Sigmoid colon (tissue), 7 donors: ENCODE measurements around the gene CABP2. TPM values are rescaled to one million over a fixed set of nuclear protein-coding genes. Genes with fewer than 3 reads are reported as not detected.

Experiments used
- DNase-seq: peaks from one replicate; pipeline ENCODE4 v3.0.0-alpha.2; 2019
- H3K27ac ChIP-seq, 4 donors: fragments of 200-600 bp; sonication (generic); one replicate each; pipeline ENCODE4 v1.5.1; 2016 to 2019; ENCODE audit warnings: mild to moderate bottlenecking in 1 of 4
- H3K27me3 ChIP-seq, 3 donors: fragments of 200-600 bp; sonication (generic); one replicate each; pipeline ENCODE4 v1.5.1; 2019; ENCODE audit warnings: mild to moderate bottlenecking in 1 of 3
- H3K36me3 ChIP-seq, 4 donors: fragments of 200-600 bp; sonication (generic); one replicate each; pipeline ENCODE4 v1.5.1; 2016 to 2019
- H3K4me1 ChIP-seq, 4 donors: fragments of 200-600 bp; sonication (generic); one replicate each; pipeline ENCODE4 v1.5.1; 2017 to 2019
- H3K4me3 ChIP-seq, 4 donors: fragments of 200-600 bp; sonication (generic); one replicate each; pipeline ENCODE4 v1.5.1; 2017 to 2019; ENCODE audit warnings: mild to moderate bottlenecking in 2 of 4, moderate library complexity in 1 of 4
- H3K9me3 ChIP-seq, 4 donors: fragments of 200-600 bp in 3 of 4; sonication (generic) in 3 of 4; one replicate each; pipeline versions ENCODE4 v1.5.1 to v1.6.1; 2013 to 2019
- CTCF ChIP-seq, 4 experiments: fragments of 450-650 bp in 3 of 4; fragments of 200-600 bp in 1 of 4; IDR thresholded peaks; one replicate each; pipeline ENCODE4 v1.5.1; 2016 to 2019; ENCODE audit warnings: antibody characterized with exemption in 4 of 4, mild to moderate bottlenecking in 3 of 4, moderate library complexity in 2 of 4
- EP300 ChIP-seq, 4 donors: sonication (generic); formaldehyde crosslinking; IDR thresholded peaks; one replicate each; pipeline ENCODE4 v1.6.1; 2017; ENCODE audit warnings: antibody characterized with exemption in 4 of 4
- POLR2A ChIP-seq, 2 donors: fragments of 450-650 bp; IDR thresholded peaks; one replicate each; pipeline ENCODE4 v1.6.1; 2016; ENCODE audit warnings: antibody characterized with exemption in 2 of 2, mild to moderate bottlenecking in 2 of 2, moderate library complexity in 2 of 2
- POLR2AphosphoS5 ChIP-seq, 4 donors: sonication (generic); formaldehyde crosslinking; IDR thresholded peaks; one replicate each; pipeline ENCODE4 v1.6.1; 2017; ENCODE audit warnings: antibody characterized with exemption in 4 of 4
- WGBS, 2 donors: extraction: QIAGEN DNeasy Blood & Tissue Kit; methylation state at CpG; one replicate each; pipeline ENCODE4 v1.1.7; 2013; 5-methylcytosine and 5-hydroxymethylcytosine counted together
- intact Hi-C: fragments of 100-400 bp; cut with DNase I; formaldehyde crosslinking; loops from one replicate; pipeline ENCODE4 v1.15.1; 2023
- polyA plus RNA-seq, 3 donors: library from polyadenylated mRNA; stranded (reverse); fragments of 200-250 nt; gene quantifications; one replicate each; pipeline ENCODE4 v1.2.3, GENCODE V29; 2013
- total RNA-seq, 4 donors: library from RNA; depleted of rRNA; stranded (reverse); fragments of >200 nt; gene quantifications; one replicate each; pipeline ENCODE4 v1.1.0, GENCODE V29; 2016
- donor health status: healthy with polysubstance abuse.
- donor health status: Bipolar disorder and iron deficiency.
- donor health status: healthy.

Gene CABP2
- total and polyA plus RNA-seq, 7 donors, result not detected

DNA sequence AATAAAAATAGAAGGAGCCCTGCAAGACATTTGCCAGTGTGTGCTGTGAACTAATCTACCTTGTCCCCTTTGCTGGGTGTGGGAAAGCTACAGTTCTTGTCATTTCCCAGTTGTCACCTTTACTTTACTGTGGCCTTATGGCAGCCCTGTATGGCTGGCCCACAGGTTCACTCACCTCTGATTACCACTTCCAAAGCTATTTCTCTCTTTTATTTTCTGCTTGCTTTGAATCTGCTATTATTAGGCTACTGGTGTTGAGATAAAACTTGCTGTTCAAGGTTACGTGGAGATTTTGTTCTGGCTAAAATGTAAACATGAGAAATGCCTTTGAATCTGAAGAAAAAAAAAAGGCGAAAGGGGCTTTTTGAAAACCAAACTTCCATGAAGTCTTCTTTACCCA is 9.6 kb upstream of the CABP2 start:
- Histone ChIP-seq H3K9me3 (peaks cover 0 to 5% (median 0%) of the 10 kb centered on the region in 4 donors), H3K27ac (no peak overlapping the region), H3K36me3 (no peaks in the 10 kb centered on the region), H3K4me3 (no peak overlapping the region), H3K4me1 (no peaks in the 10 kb centered on the region), H3K27me3 (no peaks in the 10 kb centered on the region)
- 90 to 94% methylated on average over 2 of the region's 2 CpGs for WGBS, 2 donors
- no peak for TF ChIP-seq POLR2AphosphoS5 (IDR thresholded peaks at IDR 0.05)
- no peak for TF ChIP-seq EP300 (IDR thresholded peaks at IDR 0.05)
- TF ChIP-seq POLR2A (IDR thresholded peaks at IDR 0.05), result no peak
- TF ChIP-seq CTCF (IDR thresholded peaks at IDR 0.05), result no peak
- no peak for DNase-seq
- intact Hi-C loops, result no loop called here

DNA sequence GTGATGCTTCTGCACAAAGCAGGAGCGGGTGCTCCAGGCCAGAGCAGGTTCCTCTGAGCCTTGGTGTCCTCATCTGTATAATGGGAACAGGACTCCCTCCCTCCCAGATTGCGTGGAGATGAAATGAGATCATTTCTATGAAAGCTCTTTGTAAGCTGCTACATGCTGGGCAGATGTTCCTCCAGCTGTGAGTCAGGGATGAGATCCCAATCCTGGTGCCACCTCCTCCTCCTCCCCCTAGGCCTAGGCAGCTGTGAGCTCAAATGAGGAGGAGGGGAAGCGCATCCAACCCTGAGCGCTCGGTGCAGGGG is 7.0 kb upstream of the CABP2 start:
- Histone ChIP-seq H3K36me3 (no peaks in the 10 kb centered on the region), H3K4me3 (no peak overlapping the region), H3K27me3 (no peaks in the 10 kb centered on the region), H3K4me1 (no peaks in the 10 kb centered on the region), H3K9me3 (peaks cover 0 to 5% (median 0%) of the 10 kb centered on the region in 4 donors), H3K27ac (no peak overlapping the region)
- 90 to 92% methylated on average over 5 of the region's 5 CpGs for WGBS, 2 donors
- DNase-seq, result no peak
- intact Hi-C loops, result no loop called here
- TF ChIP-seq POLR2A (IDR thresholded peaks at IDR 0.05), result no peak
- TF ChIP-seq EP300 (IDR thresholded peaks at IDR 0.05), result no peak
- TF ChIP-seq POLR2AphosphoS5 (IDR thresholded peaks at IDR 0.05), result no peak
- no peak for TF ChIP-seq CTCF (IDR thresholded peaks at IDR 0.05)

DNA sequence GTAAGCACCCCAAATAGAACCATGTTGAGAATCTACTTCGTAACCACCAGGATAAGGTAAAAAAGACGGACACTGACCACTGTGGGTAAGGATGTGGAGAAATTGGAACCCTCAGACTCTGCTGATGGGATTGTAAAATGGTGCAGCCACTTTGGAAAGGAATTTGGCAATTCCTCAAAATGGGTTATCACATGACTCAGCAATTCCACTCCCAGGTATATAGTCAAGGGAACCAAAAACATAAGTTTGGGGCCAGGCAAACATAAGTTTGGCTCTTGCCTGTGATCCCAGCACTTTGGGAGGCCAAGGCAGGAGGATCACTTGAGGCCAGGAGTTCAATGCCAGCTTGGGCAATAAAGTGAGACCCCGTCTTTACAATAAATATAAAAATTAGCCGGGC is 5.1 kb upstream of the CABP2 start:
- H3K27me3 ChIP-seq, result no peaks in the 10 kb centered on the region
- no peak overlapping the region for H3K27ac ChIP-seq
- WGBS, 2 donors, result 91 to 94% methylated on average over 4 of the region's 4 CpGs
- TF ChIP-seq POLR2A (IDR thresholded peaks at IDR 0.05), result no peak
- intact Hi-C loops, result no loop called here
- no peak overlapping the region for H3K4me3 ChIP-seq
- no peaks in the 10 kb centered on the region for H3K36me3 ChIP-seq
- H3K4me1 ChIP-seq, result no peaks in the 10 kb centered on the region
- H3K9me3 ChIP-seq, result peaks cover 0 to 5% (median 0%) of the 10 kb centered on the region in 4 donors
- DNase-seq, result no peak

DNA sequence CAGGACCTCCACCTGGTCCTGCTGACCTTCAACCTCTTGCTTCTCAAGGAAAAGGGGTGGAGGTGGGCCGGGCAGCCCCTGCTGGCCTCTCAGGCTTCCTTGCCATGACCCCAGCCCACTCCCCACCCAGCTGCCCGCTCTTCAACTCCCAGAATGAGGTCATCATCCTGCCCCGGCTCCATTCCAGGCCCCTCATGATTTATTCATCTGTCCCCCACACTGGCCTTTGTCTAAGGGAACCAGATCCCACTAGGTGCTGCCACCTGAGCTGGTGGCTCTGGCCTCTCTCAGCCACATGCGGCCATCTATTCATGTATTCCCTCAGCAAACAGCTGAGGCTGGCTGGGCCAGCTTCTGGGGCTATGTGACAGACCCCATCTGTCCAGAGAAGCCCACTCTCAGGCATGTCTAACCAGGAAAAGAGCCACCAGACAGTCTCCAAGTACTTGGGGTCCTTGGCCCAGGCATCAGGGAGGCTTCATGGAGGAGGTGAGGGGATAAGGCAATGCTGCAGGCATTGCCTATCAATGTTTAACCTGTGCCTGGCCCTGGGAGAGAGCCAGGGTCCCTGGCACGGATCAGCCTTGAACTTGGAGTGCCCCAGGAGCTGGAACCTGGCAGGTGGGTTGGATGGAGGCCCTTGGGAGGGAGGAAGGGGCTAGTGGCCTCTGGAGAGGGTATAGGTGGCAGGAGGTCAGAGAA is 2.2 kb upstream of the CABP2 start:
- no peak overlapping the region for H3K27ac ChIP-seq
- H3K36me3 ChIP-seq, result no peaks in the 10 kb centered on the region
- no peak for DNase-seq
- H3K4me3 ChIP-seq, result no peak overlapping the region
- intact Hi-C loops, result no loop called here
- no peaks in the 10 kb centered on the region for H3K9me3 ChIP-seq
- H3K4me1 ChIP-seq, result no peaks in the 10 kb centered on the region
- no peaks in the 10 kb centered on the region for H3K27me3 ChIP-seq
- TF ChIP-seq POLR2AphosphoS5 (IDR thresholded peaks at IDR 0.05) (no peak), CTCF (IDR thresholded peaks at IDR 0.05) (no peak), POLR2A (IDR thresholded peaks at IDR 0.05) (no peak), EP300 (IDR thresholded peaks at IDR 0.05) (no peak)
- 63 to 74% methylated on average over 5 of the region's 5 CpGs for WGBS, 2 donors

DNA sequence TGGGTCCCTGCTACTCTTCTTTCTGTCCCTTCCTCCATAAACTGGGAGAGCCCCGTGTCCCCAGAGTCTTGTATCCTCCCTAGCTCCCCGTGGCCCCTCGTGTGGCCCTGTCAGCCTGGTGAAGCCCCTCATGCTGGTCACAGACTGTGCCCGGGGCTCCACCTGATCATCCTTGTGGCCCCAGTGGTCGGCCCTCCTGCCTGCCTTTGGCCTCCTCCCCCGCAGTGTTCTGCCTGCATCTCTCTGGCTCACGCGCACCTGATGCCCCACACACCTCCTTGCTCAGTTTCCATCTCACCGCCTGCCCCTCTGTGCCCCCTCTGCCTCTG is 1.2 kb upstream of the CABP2 start:
- Histone ChIP-seq H3K9me3 (no peaks in the 10 kb centered on the region), H3K4me1 (no peaks in the 10 kb centered on the region), H3K27ac (no peak overlapping the region), H3K27me3 (no peaks in the 10 kb centered on the region), H3K4me3 (no peak overlapping the region), H3K36me3 (no peaks in the 10 kb centered on the region)
- WGBS, 2 donors, result 86 to 91% methylated on average over 9 of the region's 9 CpGs
- TF ChIP-seq CTCF (IDR thresholded peaks at IDR 0.05) (no peak), POLR2AphosphoS5 (IDR thresholded peaks at IDR 0.05) (no peak), EP300 (IDR thresholded peaks at IDR 0.05) (no peak), POLR2A (IDR thresholded peaks at IDR 0.05) (no peak)
- intact Hi-C loops, result no loop called here
- no peak for DNase-seq
